ENCODE measurements around the gene UCK2.

- no peak for TF ChIP-seq HDAC6 (IDR thresholded peaks at IDR 0.05; ENCODE audit: unreplicated experiment)
- TF ChIP-seq CTCF (IDR thresholded peaks at IDR 0.05 in 2 of 3, conservative IDR thresholded peaks at IDR 0.05 in 1 of 3; ENCODE audit: control insufficient read depth in 2 of 3, extremely low read depth in 1 of 3, insufficient read depth in 1 of 3, low read depth in 3 of 3, low read length in 3 of 3): no peak
- TF ChIP-seq USF1 (IDR thresholded peaks at IDR 0.05; ENCODE audit: borderline replicate concordance, extremely low read length, insufficient read depth, low read depth, low read length): no peak
- no peak for TF ChIP-seq RAD21 (IDR thresholded peaks at IDR 0.05; ENCODE audit: insufficient read depth, low read depth, low read length)
- no peak for TF ChIP-seq BRCA1 (IDR thresholded peaks at IDR 0.05; ENCODE audit: low read depth, low read length)
- no peak for TF ChIP-seq TAF1 (IDR thresholded peaks at IDR 0.05; ENCODE audit: borderline replicate concordance, low read depth, low read length)
- TF ChIP-seq ZNF274 (IDR thresholded peaks at IDR 0.05; ENCODE audit: insufficient read depth, insufficient read length): no peak
- no peak for TF ChIP-seq POLR2AphosphoS5 (IDR thresholded peaks at IDR 0.05; ENCODE audit: low read length)
- no peak for TF ChIP-seq POLR2A (IDR thresholded peaks at IDR 0.05; ENCODE audit: low read depth, low read length)
Measured at GRCh38 chr1:165816826-165817497, 10.5 kb upstream of the UCK2 start.
